GM23338 (cell line): ENCODE data around the gene TASP1. TPM values are rescaled to one million over a fixed set of nuclear protein-coding genes. Genes with fewer than 3 reads are reported as not detected.

ENCODE experiments used
- ATAC-seq: fragments of 200-7000 bp; cut with Tn5 transposase; 3 replicates; pipeline ENCODE4 v1.9.1; 2020
- DNase-seq: peaks from one replicate; pipeline ENCODE4 v3.0.0-alpha.2; 2015; ENCODE audit warnings: low spot score
- H2AFZ ChIP-seq: fragments of 200-600 bp; sonication (generic); 2 replicates; pipeline ENCODE4 v1.8.0; 2016; ENCODE audit warnings: antibody characterized with exemption, mild to moderate bottlenecking, moderate library complexity
- H3F3A ChIP-seq: fragments of 200-600 bp; sonication (generic); replicated peaks from 2 replicates; pipeline ENCODE4 v1.8.0; 2017; ENCODE audit warnings: antibody characterized with exemption, mixed run types, low read depth
- H3K27ac ChIP-seq: fragments of 200-600 bp; sonication (generic); 2 replicates; pipeline ENCODE4 v1.6.1; 2016; ENCODE audit warnings: low read depth
- H3K27me3 ChIP-seq: fragments of 200-600 bp; sonication (generic); 2 replicates; pipeline ENCODE4 v1.8.0; 2016; ENCODE audit warnings: mild to moderate bottlenecking, mixed run types, moderate library complexity; ENCODE audit not compliant: insufficient read depth
- H3K36me3 ChIP-seq: fragments of 200-600 bp; sonication (generic); 2 replicates; pipeline ENCODE4 v1.8.0; 2016; ENCODE audit warnings: mild to moderate bottlenecking; ENCODE audit not compliant: insufficient read depth
- H3K4me1 ChIP-seq: fragments of 200-600 bp; sonication (generic); 2 replicates; pipeline ENCODE4 v1.8.0; 2016; ENCODE audit warnings: mild to moderate bottlenecking, moderate library complexity; ENCODE audit not compliant: insufficient read depth
- H3K4me2 ChIP-seq: fragments of 200-600 bp; sonication (generic); 2 replicates; pipeline ENCODE4 v1.7.1; 2017; ENCODE audit warnings: mixed run types
- H3K4me3 ChIP-seq: fragments of 200-600 bp; sonication (generic); 2 replicates; pipeline ENCODE4 v1.6.1; 2016; ENCODE audit warnings: mixed run types
- H3K79me2 ChIP-seq: fragments of 200-600 bp; sonication (generic); replicated peaks from 2 replicates; pipeline ENCODE4 v1.8.0; 2017; ENCODE audit warnings: mild to moderate bottlenecking; ENCODE audit not compliant: insufficient read depth
- H3K9me2 ChIP-seq: fragments of 200-600 bp; sonication (generic); 2 replicates; pipeline ENCODE4 v1.8.0; 2017; ENCODE audit not compliant: insufficient read depth
- H4K20me1 ChIP-seq: fragments of 200-600 bp; sonication (generic); replicated peaks from 2 replicates; pipeline ENCODE4 v1.8.0; 2017; ENCODE audit warnings: mild to moderate bottlenecking; ENCODE audit not compliant: insufficient read depth
- H3K27ac Mint-ChIP-seq: 2 replicates; pipeline ENCODE4 v1.8.0; 2020; ENCODE audit warnings: inconsistent platforms, mild to moderate bottlenecking, moderate library complexity, mixed read lengths
- H3K27me3 Mint-ChIP-seq: 3 replicates; pipeline ENCODE4 v1.8.0; 2022; ENCODE audit warnings: low read depth, mild to moderate bottlenecking, moderate library complexity, mixed read lengths, inconsistent platforms; ENCODE audit not compliant: insufficient read depth, poor library complexity
- H3K36me3 Mint-ChIP-seq: 3 replicates; pipeline ENCODE4 v1.8.0; 2021; ENCODE audit warnings: low read depth, mild to moderate bottlenecking, inconsistent platforms, moderate library complexity, mixed read lengths
- H3K4me1 Mint-ChIP-seq: 3 replicates; pipeline ENCODE4 v1.8.0; 2020; ENCODE audit warnings: mild to moderate bottlenecking, inconsistent platforms, mixed read lengths
- H3K4me3 Mint-ChIP-seq: 3 replicates; pipeline ENCODE4 v1.8.0; 2021; ENCODE audit warnings: moderate library complexity, mild to moderate bottlenecking, inconsistent platforms, mixed read lengths
- H3K9me3 Mint-ChIP-seq: 3 replicates; pipeline ENCODE4 v1.8.0; 2020; ENCODE audit warnings: moderate library complexity, mild to moderate bottlenecking, inconsistent platforms, mixed read lengths
- CREB1 ChIP-seq: fragments of 250-450 bp; sonication (Bioruptor Pico); IDR thresholded peaks from 2 replicates; pipeline ENCODE4 v1.5.0; 2020; ENCODE audit warnings: low read depth, mild to moderate bottlenecking, moderate library complexity
- CTCF ChIP-seq, 2 experiments: fragments of 200-600 bp in 1 of 2; sonication (generic) in 1 of 2; conservative IDR thresholded peaks; 2 replicates each; pipeline versions ENCODE4 v1.5.1 to v1.6.1; 2016 to 2017; ENCODE audit warnings: antibody characterized with exemption in 2 of 2, low read depth in 2 of 2, mild to moderate bottlenecking in 2 of 2, moderate library complexity in 1 of 2
- ETS1 ChIP-seq: IDR thresholded peaks from 2 replicates; pipeline ENCODE4 v1.6.1; 2016; ENCODE audit warnings: antibody characterized with exemption
- EZH2 ChIP-seq: fragments of 200-600 bp; sonication (generic); IDR thresholded peaks from one replicate; pipeline ENCODE4 v1.8.0; 2017; ENCODE audit warnings: antibody characterized with exemption, mild to moderate bottlenecking, low read depth; ENCODE audit not compliant: unreplicated experiment
- EZH2phosphoT487 ChIP-seq: fragments of 200-600 bp; sonication (generic); IDR thresholded peaks from one replicate; pipeline ENCODE4 v1.8.1; 2018; ENCODE audit warnings: antibody characterized with exemption; ENCODE audit not compliant: unreplicated experiment
- JUNB ChIP-seq: IDR thresholded peaks from one replicate; pipeline ENCODE4 v1.6.1; 2016; ENCODE audit warnings: antibody characterized with exemption; ENCODE audit not compliant: unreplicated experiment
- NANOG ChIP-seq: IDR thresholded peaks from 2 replicates; pipeline ENCODE4 v1.6.1; 2016; ENCODE audit warnings: antibody characterized with exemption, borderline replicate concordance
- POLR2AphosphoS5 ChIP-seq: IDR thresholded peaks from 2 replicates; pipeline ENCODE4 v1.6.1; 2016; ENCODE audit warnings: antibody characterized with exemption, low read depth
- REST ChIP-seq: IDR thresholded peaks from one replicate; pipeline ENCODE4 v1.6.1; 2018; ENCODE audit warnings: antibody characterized with exemption; ENCODE audit not compliant: unreplicated experiment
- STAT1 ChIP-seq: IDR thresholded peaks from one replicate; pipeline ENCODE4 v1.6.1; 2016; ENCODE audit warnings: antibody characterized with exemption; ENCODE audit not compliant: unreplicated experiment
- ZNF114 ChIP-seq: fragments of 250-450 bp; sonication (Bioruptor Pico); IDR thresholded peaks from 2 replicates; pipeline ENCODE4 v1.5.0; 2020; ENCODE audit warnings: mild to moderate bottlenecking, moderate library complexity
- polyA plus RNA-seq: library from polyadenylated mRNA; unstranded; fragments of >200 nt; fragmentation: Nextera tagmentation; extraction: Ambion mirVana; gene quantifications from 2 replicates; pipeline ENCODE4 v1.2.1, GENCODE V29; 2016
- total RNA-seq: library from RNA; depleted of rRNA; stranded (reverse); fragments of >200 nt; shearing (Covaris generic); gene quantifications from 2 replicates; pipeline ENCODE4 v1.2.3, GENCODE V29; 2014

The TASP1 gene
- total and polyA plus RNA-seq, 2 experiments from 2014 or later = 9.7 to 9.8 TPM

- no peak for TF ChIP-seq CTCF (conservative IDR thresholded peaks at IDR 0.05; ENCODE audit: low read depth in 2 of 2)
Measured at GRCh38 chr20:13402171-13402760, 236.5 kb downstream of the TASP1 start (continued).

- Mint-ChIP-seq H3K4me1 (peaks cover 7% of the 10 kb centered on the region; the same call in 1 of the 3 replicates), H3K4me3 (no peak overlapping the region), H3K9me3 (no peaks in the 10 kb centered on the region), H3K27me3 (no peaks in the 10 kb centered on the region), H3K27ac (no peak overlapping the region), H3K36me3 (no peaks in the 10 kb centered on the region)
- Histone ChIP-seq H2AFZ (no peak overlapping the region), H3K4me3 (no peak overlapping the region), H3K27me3 (no peaks in the 10 kb centered on the region), H4K20me1 (no peaks in the 10 kb centered on the region), H3F3A (no peaks in the 10 kb centered on the region), H3K9me2 (no peaks in the 10 kb centered on the region), H3K4me1 (peaks cover 7% of the 10 kb centered on the region; the same call in 1 of the 2 replicates), H3K4me2 (no peak overlapping the region), H3K79me2 (no peaks in the 10 kb centered on the region), H3K36me3 (no peaks in the 10 kb centered on the region), H3K27ac (no peak overlapping the region)
- DNase-seq (no peak), ATAC-seq (no peak)
- TF ChIP-seq CREB1 (CRISPR knock-in tag) (no peak), ZNF114 (CRISPR knock-in tag) (no peak), EZH2phosphoT487 (no peak), EZH2 (no peak), NANOG (no peak), CTCF (conservative IDR thresholded peaks at IDR 0.05; ENCODE audit: low read depth in 2 of 2) (no peak), POLR2AphosphoS5 (no peak), STAT1 (no peak), ETS1 (no peak), JUNB (no peak), REST (no peak)
Measured at GRCh38 chr20:13401596-13401995, 237.1 kb downstream of the TASP1 start.
